ENCODE measurements around the gene CARD6. TPM values are rescaled to one million over a fixed set of nuclear protein-coding genes. Genes with fewer than 3 reads are reported as not detected.
"Not testable (repeated sequence)": the region's sequence is repeated elsewhere in the genome, so short reads cannot be mapped to it uniquely, and the experiment has no call there.

The CARD6 gene
- total RNA-seq, 1 donor from 2014 or later: 24.1 TPM

- ATAC-seq: no peak
- intact Hi-C loops (cut with DNase I): no loop called here
- no peak for DNase-seq
- Histone ChIP-seq H3K27me3 (no peaks in the 10 kb centered on the region), H3K4me3 (no peak overlapping the region), H3K9me3 (no peaks in the 10 kb centered on the region), H3K4me1 (no peaks in the 10 kb centered on the region), H3K27ac (no peak overlapping the region), H3K36me3 (no peaks in the 10 kb centered on the region)
- no peak for TF ChIP-seq CTCF (IDR thresholded peaks at IDR 0.05)
Measured at GRCh38 chr5:40866844-40867243, 25.7 kb downstream of the CARD6 start.

GRCh38 chr5:40869384-40869783 lies 28.2 kb downstream of the CARD6 start:
- ATAC-seq: no peak
- no peaks in the 10 kb centered on the region for H3K36me3 ChIP-seq
- H3K4me3 ChIP-seq: no peak overlapping the region
- no peaks in the 10 kb centered on the region for H3K27me3 ChIP-seq
- intact Hi-C loops (cut with DNase I): no loop called here
- no peaks in the 10 kb centered on the region for H3K9me3 ChIP-seq
- no peak for DNase-seq
- H3K4me1 ChIP-seq: no peaks in the 10 kb centered on the region
- no peak overlapping the region for H3K27ac ChIP-seq
- no peak for TF ChIP-seq CTCF (IDR thresholded peaks at IDR 0.05)

GRCh38 chr5:40871177-40871576 lies 30.0 kb downstream of the CARD6 start:
- H3K27me3 ChIP-seq: no peaks in the 10 kb centered on the region
- no peaks in the 10 kb centered on the region for H3K4me1 ChIP-seq
- no peak for DNase-seq
- no peaks in the 10 kb centered on the region for H3K9me3 ChIP-seq
- ATAC-seq: no peak
- no peaks in the 10 kb centered on the region for H3K36me3 ChIP-seq
- TF ChIP-seq CTCF (IDR thresholded peaks at IDR 0.05): no peak
- intact Hi-C loops (cut with DNase I): no loop called here
- no peak overlapping the region for H3K4me3 ChIP-seq
- no peak overlapping the region for H3K27ac ChIP-seq

DNA sequence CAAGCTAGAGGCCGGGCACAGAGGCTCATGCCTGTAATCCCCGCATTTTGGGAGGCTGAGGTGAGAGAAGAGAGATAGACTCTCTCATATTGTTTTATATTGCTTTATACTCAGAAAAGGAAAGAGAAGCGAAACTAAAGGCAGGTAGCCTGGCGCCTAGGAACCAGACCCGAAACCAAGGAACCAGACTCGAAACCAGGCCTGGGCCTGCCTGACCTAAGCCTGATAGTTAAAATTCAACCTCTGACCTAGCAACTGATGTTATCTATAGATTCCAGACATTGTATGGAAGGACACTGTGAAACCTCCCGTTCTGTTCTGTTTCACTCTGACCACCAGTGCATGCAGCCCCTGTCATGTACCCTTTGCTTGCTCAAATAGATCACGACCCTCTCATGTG lies 31.1 kb downstream of the CARD6 start:
- DNase-seq; intact Hi-C loops (cut with DNase I); ATAC-seq: not testable (repeated sequence)

DNA sequence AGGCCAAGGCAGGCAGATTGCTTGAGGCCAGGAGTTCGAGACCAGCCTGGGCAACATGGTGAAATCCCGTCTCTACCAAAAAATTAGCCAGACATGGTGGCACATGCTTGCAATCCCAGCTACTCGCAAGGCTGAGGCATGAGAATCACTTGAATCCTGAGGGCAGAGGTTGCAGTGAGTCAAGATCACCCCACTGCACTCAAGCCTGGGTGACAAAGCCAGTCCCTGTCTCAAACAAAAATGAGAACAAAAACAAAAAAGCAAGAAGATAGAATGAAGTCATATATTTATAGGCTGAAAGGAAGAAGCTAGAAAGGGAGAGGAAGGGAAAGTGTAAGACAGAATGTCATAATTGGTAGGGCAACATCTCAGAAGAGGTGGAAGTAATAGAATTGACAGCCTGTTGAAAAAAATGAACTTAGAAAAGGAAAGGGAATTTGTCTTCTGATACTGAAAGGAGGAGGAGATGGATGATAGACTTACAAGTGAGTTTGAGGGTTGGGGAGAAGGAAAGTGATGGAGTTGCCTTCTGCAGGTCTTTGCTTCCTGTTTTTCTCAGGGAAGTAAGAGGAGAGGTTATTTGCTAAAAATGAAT lies 32.2 kb downstream of the CARD6 start:
- intact Hi-C loops (cut with DNase I): no loop called here
- ATAC-seq (no peak), DNase-seq (no peak)

More for the DNA sequence above, 31.1 kb downstream of the CARD6 start:
- H3K4me1 ChIP-seq, H3K4me3 ChIP-seq, H3K36me3 ChIP-seq, H3K27me3 ChIP-seq, H3K27ac ChIP-seq, H3K9me3 ChIP-seq: not testable (repeated sequence)

GRCh38 chr5:40875958-40876357 lies 34.8 kb downstream of the CARD6 start:
- ATAC-seq (no peak), DNase-seq (no peak)
- Histone ChIP-seq H3K27me3 (no peaks in the 10 kb centered on the region), H3K36me3 (no peaks in the 10 kb centered on the region), H3K27ac (no peak overlapping the region), H3K4me3 (no peak overlapping the region), H3K4me1 (no peaks in the 10 kb centered on the region), H3K9me3 (no peaks in the 10 kb centered on the region)
- intact Hi-C loops (cut with DNase I): no loop called here
- TF ChIP-seq CTCF (IDR thresholded peaks at IDR 0.05): no peak

More for the DNA sequence above, 32.2 kb downstream of the CARD6 start:
- Histone ChIP-seq H3K27me3 (no peaks in the 10 kb centered on the region), H3K9me3 (no peaks in the 10 kb centered on the region), H3K4me3 (no peak overlapping the region), H3K27ac (no peak overlapping the region), H3K36me3 (no peaks in the 10 kb centered on the region), H3K4me1 (no peaks in the 10 kb centered on the region)
- TF ChIP-seq CTCF (IDR thresholded peaks at IDR 0.05): no peak

All from upper lobe of right lung (tissue), 1 donor.